ENCODE data around the gene ARHGAP40.

- TF ChIP-seq, protein P1, sequence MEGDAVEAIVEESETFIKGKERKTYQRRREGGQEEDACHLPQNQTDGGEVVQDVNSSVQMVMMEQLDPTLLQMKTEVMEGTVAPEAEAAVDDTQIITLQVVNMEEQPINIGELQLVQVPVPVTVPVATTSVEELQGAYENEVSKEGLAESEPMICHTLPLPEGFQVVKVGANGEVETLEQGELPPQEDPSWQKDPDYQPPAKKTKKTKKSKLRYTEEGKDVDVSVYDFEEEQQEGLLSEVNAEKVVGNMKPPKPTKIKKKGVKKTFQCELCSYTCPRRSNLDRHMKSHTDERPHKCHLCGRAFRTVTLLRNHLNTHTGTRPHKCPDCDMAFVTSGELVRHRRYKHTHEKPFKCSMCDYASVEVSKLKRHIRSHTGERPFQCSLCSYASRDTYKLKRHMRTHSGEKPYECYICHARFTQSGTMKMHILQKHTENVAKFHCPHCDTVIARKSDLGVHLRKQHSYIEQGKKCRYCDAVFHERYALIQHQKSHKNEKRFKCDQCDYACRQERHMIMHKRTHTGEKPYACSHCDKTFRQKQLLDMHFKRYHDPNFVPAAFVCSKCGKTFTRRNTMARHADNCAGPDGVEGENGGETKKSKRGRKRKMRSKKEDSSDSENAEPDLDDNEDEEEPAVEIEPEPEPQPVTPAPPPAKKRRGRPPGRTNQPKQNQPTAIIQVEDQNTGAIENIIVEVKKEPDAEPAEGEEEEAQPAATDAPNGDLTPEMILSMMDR (IDR thresholded peaks at IDR 0.05) = no peak
- TF ChIP-seq POLR2A (IDR thresholded peaks at IDR 0.05) = no peak
Observed at GRCh38 chr20:38584099-38584763, 17.4 kb upstream of the ARHGAP40 start.
